ENCODE measurements around the gene ATP1A3. TPM values are rescaled to one million over a fixed set of nuclear protein-coding genes. Genes with fewer than 3 reads are reported as not detected.

Gene ATP1A3
- total RNA-seq, 1 experiment from 2014 or later: 4.0 TPM

DNA sequence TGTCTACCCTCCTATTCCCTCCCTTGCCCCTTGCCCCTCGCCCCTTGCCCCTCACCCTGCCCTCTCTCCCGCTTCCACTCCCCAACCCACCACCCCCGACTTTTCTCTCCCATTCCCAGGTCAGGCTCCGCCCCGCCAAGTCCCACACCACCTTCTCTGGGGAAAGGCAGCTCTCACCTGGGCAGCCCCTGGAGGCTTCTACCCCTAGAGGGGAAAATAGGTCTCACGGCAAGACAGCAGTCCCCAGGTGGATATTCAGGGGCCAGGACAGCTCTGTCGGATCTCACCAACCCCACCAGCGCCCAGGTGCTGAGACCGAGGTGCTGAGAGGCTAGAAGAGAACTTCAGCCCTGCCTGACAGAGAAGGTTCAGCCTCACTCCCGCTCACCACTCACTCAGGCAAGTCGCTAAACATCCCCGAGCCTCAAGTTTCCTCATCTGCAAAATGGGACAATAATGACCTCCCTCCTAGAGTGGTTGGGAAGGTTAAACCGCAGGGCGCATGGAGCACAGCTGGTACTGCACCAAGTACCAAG is 64.4 kb downstream of the ATP1A3 start:
- H3K4me2 ChIP-seq (ENCODE audit: low read length): no peak overlapping the region
- no peak overlapping the region for H3K9ac ChIP-seq (ENCODE audit: low read length)
- no peak overlapping the region for H2AFZ ChIP-seq (ENCODE audit: low read length)
- no peaks in the 10 kb centered on the region for H3K36me3 ChIP-seq (ENCODE audit: low read depth, low read length)
- H3K4me3 ChIP-seq (ENCODE audit: low read length): no peak overlapping the region
- DNase-seq (no peak), ATAC-seq (no peak)
- POLR2A ChIA-PET (ENCODE audit: unreplicated experiment): no interaction called here
- TF ChIP-seq EZH2 (IDR thresholded peaks at IDR 0.05; ENCODE audit: low read length, unreplicated experiment) (no peak), EZH2phosphoT487 (IDR thresholded peaks at IDR 0.05; ENCODE audit: borderline replicate concordance, low read length) (no peak)
- TF ChIP-seq, protein P1, sequence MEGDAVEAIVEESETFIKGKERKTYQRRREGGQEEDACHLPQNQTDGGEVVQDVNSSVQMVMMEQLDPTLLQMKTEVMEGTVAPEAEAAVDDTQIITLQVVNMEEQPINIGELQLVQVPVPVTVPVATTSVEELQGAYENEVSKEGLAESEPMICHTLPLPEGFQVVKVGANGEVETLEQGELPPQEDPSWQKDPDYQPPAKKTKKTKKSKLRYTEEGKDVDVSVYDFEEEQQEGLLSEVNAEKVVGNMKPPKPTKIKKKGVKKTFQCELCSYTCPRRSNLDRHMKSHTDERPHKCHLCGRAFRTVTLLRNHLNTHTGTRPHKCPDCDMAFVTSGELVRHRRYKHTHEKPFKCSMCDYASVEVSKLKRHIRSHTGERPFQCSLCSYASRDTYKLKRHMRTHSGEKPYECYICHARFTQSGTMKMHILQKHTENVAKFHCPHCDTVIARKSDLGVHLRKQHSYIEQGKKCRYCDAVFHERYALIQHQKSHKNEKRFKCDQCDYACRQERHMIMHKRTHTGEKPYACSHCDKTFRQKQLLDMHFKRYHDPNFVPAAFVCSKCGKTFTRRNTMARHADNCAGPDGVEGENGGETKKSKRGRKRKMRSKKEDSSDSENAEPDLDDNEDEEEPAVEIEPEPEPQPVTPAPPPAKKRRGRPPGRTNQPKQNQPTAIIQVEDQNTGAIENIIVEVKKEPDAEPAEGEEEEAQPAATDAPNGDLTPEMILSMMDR (conservative IDR thresholded peaks at IDR 0.05; ENCODE audit: low read depth, low read length): no peak
- no peaks in the 10 kb centered on the region for H3K9me3 ChIP-seq (ENCODE audit: low read length)
- no peak overlapping the region for H3K27ac ChIP-seq (ENCODE audit: low read length)
- no peaks in the 10 kb centered on the region for H3K9me2 ChIP-seq (replicated peaks; ENCODE audit: low read length)
- no peaks in the 10 kb centered on the region for H4K20me1 ChIP-seq (ENCODE audit: low read length)
- intact Hi-C loops (cut with micrococcal nuclease): no loop called here
- H3K4me1 ChIP-seq (ENCODE audit: insufficient read depth, low read length): peaks cover 6% of the 10 kb centered on the region; the same call in 1 of the 2 replicates
- CTCF ChIA-PET: interaction anchor here (1.3 kb wide), 1 partner anchor 43 kb away, joined by 4 read pairs; no protein-coding TSS in a partner anchor
- no peaks in the 10 kb centered on the region for H3F3A ChIP-seq (ENCODE audit: low read length, unreplicated experiment)
- 0 out of 2 replicates have a peak, but pooled peaks cover 9% of the 10 kb centered on the region for H3K27me3 ChIP-seq (ENCODE audit: low read length)
- no peaks in the 10 kb centered on the region for H3K79me2 ChIP-seq (ENCODE audit: low read length)
- BruUV-seq (replicated peaks): no TSS peak

DNA sequence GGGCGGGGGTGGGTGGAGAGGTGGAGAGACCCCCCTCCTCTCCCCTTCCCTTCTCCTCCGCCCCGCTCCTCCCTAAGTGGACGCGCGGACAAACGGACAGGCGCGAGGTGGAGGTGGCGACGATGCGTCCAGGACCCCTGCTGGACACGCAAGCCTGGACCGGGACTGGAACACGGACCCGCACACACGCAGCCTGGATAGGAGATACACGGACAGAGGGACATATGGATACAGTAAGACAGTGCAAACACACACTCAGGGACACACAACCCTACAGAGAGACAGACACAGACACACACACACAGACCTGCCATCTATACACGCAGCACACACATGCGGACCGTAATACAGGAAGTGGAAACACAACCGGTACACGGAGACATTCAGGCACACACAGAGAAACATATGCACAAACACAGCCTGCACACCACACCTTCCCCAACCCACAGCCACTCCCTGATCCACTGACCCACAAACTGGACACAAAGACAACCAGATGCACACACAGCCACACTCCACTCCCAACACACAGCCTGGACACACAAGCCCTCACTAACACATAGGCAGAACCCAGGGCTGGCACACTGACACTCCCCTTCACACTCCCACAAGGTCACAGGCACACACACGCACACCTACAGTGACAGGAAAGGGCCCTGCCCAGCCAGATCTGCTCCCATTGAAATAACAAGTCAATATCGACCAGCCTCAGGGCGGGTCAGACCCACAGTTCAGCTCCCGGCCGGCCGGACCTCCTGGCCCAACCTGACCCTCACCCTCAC is 65.1 kb downstream of the ATP1A3 start:
- H3K9me3 ChIP-seq (ENCODE audit: low read length): no peaks in the 10 kb centered on the region
- no peaks in the 10 kb centered on the region for H4K20me1 ChIP-seq (ENCODE audit: low read length)
- H3F3A ChIP-seq (ENCODE audit: low read length, unreplicated experiment): no peaks in the 10 kb centered on the region
- ChIA-PET CTCF (no interaction called here), POLR2A (ENCODE audit: unreplicated experiment) (no interaction called here)
- no peak overlapping the region for H3K9ac ChIP-seq (ENCODE audit: low read length)
- H3K27me3 ChIP-seq (ENCODE audit: low read length): 0 out of 2 replicates have a peak, but pooled peaks cover 9% of the 10 kb centered on the region
- peak overlapping the region; percentile 71 for H2AFZ ChIP-seq (ENCODE audit: low read length)
- H3K79me2 ChIP-seq (ENCODE audit: low read length): no peaks in the 10 kb centered on the region
- DNase-seq: no peak
- no peaks in the 10 kb centered on the region for H3K36me3 ChIP-seq (ENCODE audit: low read depth, low read length)
- peak; percentile 20 for ATAC-seq
- TF ChIP-seq, protein P1 (conservative IDR thresholded peaks at IDR 0.05; ENCODE audit: low read depth, low read length): no peak
- TF ChIP-seq EZH2 (IDR thresholded peaks at IDR 0.05; ENCODE audit: low read length, unreplicated experiment): no peak
- no peak for TF ChIP-seq EZH2phosphoT487 (IDR thresholded peaks at IDR 0.05; ENCODE audit: borderline replicate concordance, low read length)
- H3K9me2 ChIP-seq (replicated peaks; ENCODE audit: low read length): no peaks in the 10 kb centered on the region
- peaks cover 6% of the 10 kb centered on the region; the same call in 1 of the 2 replicates for H3K4me1 ChIP-seq (ENCODE audit: insufficient read depth, low read length)
- peak overlapping the region; percentile 93 for H3K4me2 ChIP-seq (ENCODE audit: low read length)
- peak overlapping the region; percentile 71 for H3K4me3 ChIP-seq (ENCODE audit: low read length)
- BruUV-seq (replicated peaks): no TSS peak
- H3K27ac ChIP-seq (ENCODE audit: low read length): no peak overlapping the region
- intact Hi-C loops (cut with micrococcal nuclease): no loop called here

DNA sequence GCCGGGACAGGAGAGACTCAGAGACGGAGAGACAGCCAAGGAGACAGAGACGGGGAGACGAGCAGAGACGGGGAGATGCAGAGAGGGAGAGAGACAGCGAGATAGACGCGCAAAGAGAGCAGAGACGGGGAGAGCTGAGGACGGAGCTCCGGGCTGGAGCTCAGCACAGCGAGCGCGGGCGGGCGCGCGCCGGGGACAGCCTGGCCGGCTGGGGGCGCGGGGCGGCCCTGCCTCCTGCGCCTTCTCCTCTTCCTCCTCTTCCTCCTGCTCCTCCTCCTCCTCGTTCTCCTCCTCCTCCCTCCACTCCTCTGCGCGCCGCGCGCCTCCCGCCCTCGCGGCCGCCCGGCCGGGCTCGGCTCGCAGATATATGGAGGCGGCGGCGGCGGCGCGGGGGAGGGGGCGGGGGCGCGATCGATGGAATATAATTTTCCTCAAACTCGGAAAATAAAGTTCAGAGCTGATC is 65.8 kb downstream of the ATP1A3 start, which contains the start of gene ERFL:
Gene ERFL (minus strand): TSS at position 229 of the 463 bp plus-strand sequence. CDS start 15,530 bp downstream, outside the sequence.
- peak within 1 kb of the TSS; percentile 71 for H2AFZ ChIP-seq (ENCODE audit: low read length)
- no peaks in the 10 kb centered on the region for H3K9me2 ChIP-seq (replicated peaks; ENCODE audit: low read length)
- CTCF ChIA-PET: no interaction called here
- TF ChIP-seq, protein P1 (conservative IDR thresholded peaks at IDR 0.05; ENCODE audit: low read depth, low read length): no peak
- no peak for TF ChIP-seq EZH2 (IDR thresholded peaks at IDR 0.05; ENCODE audit: low read length, unreplicated experiment)
- TF ChIP-seq EZH2phosphoT487 (IDR thresholded peaks at IDR 0.05; ENCODE audit: borderline replicate concordance, low read length): no peak
- peak within 1 kb of the TSS; percentile 71 for H3K4me3 ChIP-seq (ENCODE audit: low read length)
- no peaks in the 10 kb centered on the region for H3K79me2 ChIP-seq (ENCODE audit: low read length)
- no peak for DNase-seq
- peaks cover 6% of the 10 kb centered on the region; the same call in 1 of the 2 replicates for H3K4me1 ChIP-seq (ENCODE audit: insufficient read depth, low read length)
- intact Hi-C loops (cut with micrococcal nuclease): no loop called here
- H3K9me3 ChIP-seq (ENCODE audit: low read length): no peaks in the 10 kb centered on the region
- H3K36me3 ChIP-seq (ENCODE audit: low read depth, low read length): no peaks in the 10 kb centered on the region
- POLR2A ChIA-PET (ENCODE audit: unreplicated experiment): no interaction called here
- no peak within 1 kb of the TSS for H3K27ac ChIP-seq (ENCODE audit: low read length)
- H3F3A ChIP-seq (ENCODE audit: low read length, unreplicated experiment): no peaks in the 10 kb centered on the region
- no TSS peak for BruUV-seq (replicated peaks)
- H3K27me3 ChIP-seq (ENCODE audit: low read length): 0 out of 2 replicates have a peak, but pooled peaks cover 9% of the 10 kb centered on the region
- H4K20me1 ChIP-seq (ENCODE audit: low read length): no peaks in the 10 kb centered on the region
- H3K9ac ChIP-seq (ENCODE audit: low read length): no peak within 1 kb of the TSS
- ATAC-seq: peak; percentile 29
- peak within 1 kb of the TSS; percentile 93 for H3K4me2 ChIP-seq (ENCODE audit: low read length)

Measured in PC-3 (cell line).